Smooth muscle cell (in vitro differentiated cells): ENCODE results near the gene TGFBI. TPM values are rescaled to one million over a fixed set of nuclear protein-coding genes. Genes with fewer than 3 reads are reported as not detected.

Experiments
- DNase-seq: peaks from one replicate; lab custom pipeline; 2025; ENCODE audit not compliant: unreplicated experiment; lab: John Stamatoyannopoulos, UW
- H2AFZ ChIP-seq: fragments of 200-600 bp; sonication (generic); 2 replicates; pipeline ENCODE4 v1.6.0; 2016; ENCODE audit warnings: antibody characterized with exemption, low read depth, mild to moderate bottlenecking
- H3F3A ChIP-seq: fragments of 200-600 bp; sonication (generic); 2 replicates; pipeline ENCODE4 v1.6.0; 2017; ENCODE audit warnings: antibody characterized with exemption, low read depth
- H3K27ac ChIP-seq: fragments of 200-600 bp; sonication (generic); 2 replicates; pipeline ENCODE4 v1.5.1; 2016; ENCODE audit warnings: low read depth, mild to moderate bottlenecking
- H3K27me3 ChIP-seq: fragments of 200-600 bp; sonication (generic); 2 replicates; pipeline ENCODE4 v1.6.1; 2016; ENCODE audit warnings: low read depth, mild to moderate bottlenecking
- H3K36me3 ChIP-seq: fragments of 200-600 bp; sonication (generic); 2 replicates; pipeline ENCODE4 v1.5.1; 2016; ENCODE audit warnings: low read depth
- H3K4me1 ChIP-seq: fragments of 200-600 bp; sonication (generic); 2 replicates; pipeline ENCODE4 v1.5.1; 2016; ENCODE audit warnings: low read depth
- H3K4me2 ChIP-seq: fragments of 200-600 bp; sonication (generic); 2 replicates; pipeline ENCODE4 v1.6.0; 2016; ENCODE audit warnings: mild to moderate bottlenecking
- H3K4me3 ChIP-seq: fragments of 200-600 bp; sonication (generic); 2 replicates; pipeline ENCODE4 v1.5.1; 2016; ENCODE audit warnings: mild to moderate bottlenecking
- H3K79me2 ChIP-seq: fragments of 200-600 bp; sonication (generic); 2 replicates; pipeline ENCODE4 v1.6.0; 2016; ENCODE audit warnings: low read depth, mild to moderate bottlenecking
- H3K9ac ChIP-seq: fragments of 200-600 bp; sonication (generic); 2 replicates; pipeline ENCODE4 v1.6.0; 2016; ENCODE audit warnings: low read depth
- H3K9me3 ChIP-seq: fragments of 200-600 bp; sonication (generic); replicated peaks from 2 replicates; pipeline ENCODE4 v1.5.1; 2016; ENCODE audit warnings: low read depth
- H4K20me1 ChIP-seq: fragments of 200-600 bp; sonication (generic); 2 replicates; pipeline ENCODE4 v1.6.0; 2016; ENCODE audit warnings: low read depth
- WGBS: methylation state at CpG from one replicate; pipeline ENCODE4 v1.1.7; 2016; ENCODE audit warnings: low lambda C conversion rate; 5-methylcytosine and 5-hydroxymethylcytosine counted together
- polyA plus RNA-seq: library from polyadenylated mRNA; unstranded; fragments of >200 nt; fragmentation: Nextera tagmentation; extraction: Ambion mirVana; gene quantifications from 2 replicates; pipeline ENCODE4 v1.2.1, GENCODE V29; 2016
- total RNA-seq: library from RNA; depleted of rRNA; stranded (reverse); fragments of >200 nt; gene quantifications from 2 replicates; pipeline ENCODE4 v1.2.3, GENCODE V29; 2014
- TF ChIP-seq, protein P1 (sequence below): fragments of 200-600 bp; sonication (generic); IDR thresholded peaks from 2 replicates; pipeline ENCODE4 v1.5.1; 2017; ENCODE audit warnings: borderline replicate concordance, mild to moderate bottlenecking, antibody characterized with exemption; ENCODE audit not compliant: insufficient read depth, poor library complexity, severe bottlenecking

The TGFBI gene
- 2,635 and 2,673 TPM in 2 replicates for total RNA-seq
- polyA plus RNA-seq = 2,505 and 2,991 TPM in 2 replicates

DNA sequence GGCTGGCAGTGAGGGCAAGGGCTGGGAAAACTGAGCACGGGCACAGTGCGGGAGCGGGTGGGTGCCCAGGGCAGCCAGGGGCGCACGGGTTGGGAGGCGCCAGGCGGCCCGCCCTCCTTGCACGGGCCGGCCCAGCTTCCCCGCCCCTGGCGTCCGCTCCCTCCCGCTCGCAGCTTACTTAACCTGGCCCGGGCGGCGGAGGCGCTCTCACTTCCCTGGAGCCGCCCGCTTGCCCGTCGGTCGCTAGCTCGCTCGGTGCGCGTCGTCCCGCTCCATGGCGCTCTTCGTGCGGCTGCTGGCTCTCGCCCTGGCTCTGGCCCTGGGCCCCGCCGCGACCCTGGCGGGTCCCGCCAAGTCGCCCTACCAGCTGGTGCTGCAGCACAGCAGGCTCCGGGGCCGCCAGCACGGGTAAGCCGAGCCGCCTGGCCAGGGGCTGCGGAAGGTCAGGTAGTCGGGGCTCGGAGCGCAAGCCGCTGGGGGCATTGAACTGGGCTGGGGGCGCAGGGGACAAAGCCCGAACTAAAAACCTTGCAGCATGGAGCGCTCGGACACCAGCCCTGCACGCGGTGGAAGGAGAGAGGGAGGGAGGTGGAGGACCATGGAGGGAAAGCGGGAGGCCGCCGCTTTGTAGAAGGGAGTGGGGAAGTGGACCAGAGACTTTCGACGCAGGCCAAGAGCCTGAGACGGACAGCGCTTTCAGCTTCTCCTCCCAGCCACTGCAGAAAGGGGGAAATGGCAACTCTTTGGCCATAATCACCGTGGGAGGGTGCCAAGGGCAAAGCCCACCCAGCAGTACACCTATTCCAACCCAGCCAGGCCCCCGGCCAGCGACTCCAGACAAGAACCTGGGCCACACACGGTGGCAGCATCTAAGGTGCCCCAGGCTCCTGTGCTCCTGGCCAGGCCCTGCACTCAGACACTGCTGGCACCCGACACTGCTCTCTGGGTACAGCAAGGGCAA lies at the start of gene TGFBI:
TGFBI (plus strand) TSS at position 207 of the 961 bp plus-strand sequence; CDS start at position 275, 68 bp downstream.
- Histone ChIP-seq H3K36me3 (peaks cover 4% of the 10 kb centered on the region), H3F3A (peaks cover 41% of the 10 kb centered on the region), H3K27ac (peak within 1 kb of the TSS; percentile 95), H3K79me2 (peaks cover 63% of the 10 kb centered on the region), H2AFZ (no peak within 1 kb of the TSS), H3K4me3 (peak within 1 kb of the TSS; percentile 80), H4K20me1 (peaks cover 43% of the 10 kb centered on the region), H3K9ac (peak within 1 kb of the TSS; percentile 71), H3K9me3 (no peaks in the 10 kb centered on the region), H3K4me2 (peak within 1 kb of the TSS; percentile 90), H3K4me1 (peaks cover 37% of the 10 kb centered on the region), H3K27me3 (no peaks in the 10 kb centered on the region)
- WGBS = 6% methylated on average over 50 of the region's 68 CpGs
- TF ChIP-seq, protein P1, sequence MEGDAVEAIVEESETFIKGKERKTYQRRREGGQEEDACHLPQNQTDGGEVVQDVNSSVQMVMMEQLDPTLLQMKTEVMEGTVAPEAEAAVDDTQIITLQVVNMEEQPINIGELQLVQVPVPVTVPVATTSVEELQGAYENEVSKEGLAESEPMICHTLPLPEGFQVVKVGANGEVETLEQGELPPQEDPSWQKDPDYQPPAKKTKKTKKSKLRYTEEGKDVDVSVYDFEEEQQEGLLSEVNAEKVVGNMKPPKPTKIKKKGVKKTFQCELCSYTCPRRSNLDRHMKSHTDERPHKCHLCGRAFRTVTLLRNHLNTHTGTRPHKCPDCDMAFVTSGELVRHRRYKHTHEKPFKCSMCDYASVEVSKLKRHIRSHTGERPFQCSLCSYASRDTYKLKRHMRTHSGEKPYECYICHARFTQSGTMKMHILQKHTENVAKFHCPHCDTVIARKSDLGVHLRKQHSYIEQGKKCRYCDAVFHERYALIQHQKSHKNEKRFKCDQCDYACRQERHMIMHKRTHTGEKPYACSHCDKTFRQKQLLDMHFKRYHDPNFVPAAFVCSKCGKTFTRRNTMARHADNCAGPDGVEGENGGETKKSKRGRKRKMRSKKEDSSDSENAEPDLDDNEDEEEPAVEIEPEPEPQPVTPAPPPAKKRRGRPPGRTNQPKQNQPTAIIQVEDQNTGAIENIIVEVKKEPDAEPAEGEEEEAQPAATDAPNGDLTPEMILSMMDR = no peak
- DNase-seq = peak; percentile 24

DNA sequence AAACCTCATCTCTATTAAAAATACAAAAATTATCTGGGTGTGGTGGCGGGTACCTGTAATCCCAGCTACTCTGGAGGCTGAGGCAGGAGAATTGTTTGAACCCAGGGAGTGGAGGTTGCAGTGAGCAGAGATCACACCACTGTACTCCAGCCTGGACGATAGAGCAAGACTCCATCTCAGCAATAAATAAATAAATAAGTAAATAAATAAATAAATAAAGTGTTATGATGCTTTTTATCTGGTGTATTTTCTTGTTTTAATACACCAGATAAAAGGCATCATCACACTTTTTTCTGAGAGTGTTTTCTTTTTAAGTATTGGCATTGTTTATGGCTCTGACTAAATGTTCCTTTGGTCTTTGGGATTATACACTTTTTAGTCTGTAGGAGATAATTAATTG lies 49.8 kb upstream of the TGFBI start:
- Histone ChIP-seq H3K79me2 (no peaks in the 10 kb centered on the region), H3K9ac (no peak overlapping the region), H2AFZ (no peak overlapping the region), H3K4me2 (peak overlapping the region; percentile 65), H3K4me1 (peaks cover 6% of the 10 kb centered on the region), H3K27ac (peak overlapping the region; percentile 94), H4K20me1 (no peaks in the 10 kb centered on the region), H3F3A (peaks cover 15% of the 10 kb centered on the region), H3K4me3 (no peak overlapping the region), H3K27me3 (no peaks in the 10 kb centered on the region), H3K9me3 (no peaks in the 10 kb centered on the region), H3K36me3 (no peaks in the 10 kb centered on the region)
- TF ChIP-seq, protein P1 = no peak
- no peak for DNase-seq
- 94% methylated on average over 2 of the region's 2 CpGs for WGBS

DNA sequence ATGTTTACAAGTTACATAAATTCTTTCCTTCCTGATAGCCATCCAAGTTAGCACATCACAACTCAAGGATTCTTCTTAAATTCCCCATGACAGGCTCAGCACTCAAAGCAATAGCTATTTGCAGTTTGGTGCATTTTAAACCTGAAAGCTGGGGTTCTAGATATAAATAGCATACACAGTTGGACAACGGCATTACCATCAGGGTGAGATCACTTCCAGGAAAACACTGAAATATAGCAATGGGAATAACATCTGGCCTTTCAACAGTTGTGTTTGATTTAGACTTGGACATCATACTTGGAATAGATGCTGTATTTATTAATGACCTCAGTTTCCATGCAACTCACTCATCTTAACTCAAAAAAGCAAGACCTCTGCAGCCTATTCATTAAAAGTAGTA lies 49.3 kb upstream of the TGFBI start:
- DNase-seq = no peak
- WGBS = 16% methylated on average over 1 of the region's 1 CpG
- TF ChIP-seq, protein P1 = no peak
- peaks cover 15% of the 10 kb centered on the region for H3F3A ChIP-seq
- H4K20me1 ChIP-seq = no peaks in the 10 kb centered on the region
- peak overlapping the region; percentile 65 for H3K4me2 ChIP-seq
- no peaks in the 10 kb centered on the region for H3K36me3 ChIP-seq
- no peak overlapping the region for H2AFZ ChIP-seq
- H3K4me1 ChIP-seq = peaks cover 6% of the 10 kb centered on the region
- no peaks in the 10 kb centered on the region for H3K27me3 ChIP-seq
- no peak overlapping the region for H3K4me3 ChIP-seq
- no peaks in the 10 kb centered on the region for H3K9me3 ChIP-seq
- peak overlapping the region; percentile 94 for H3K27ac ChIP-seq
- H3K79me2 ChIP-seq = no peaks in the 10 kb centered on the region
- H3K9ac ChIP-seq = no peak overlapping the region
